ENCODE data around the gene LAMP5.

LAMP5 gene

GRCh38 chr20:9534025-9534424, 19.6 kb downstream of the LAMP5 start:
- no peak for DNase-seq (ENCODE audit: low spot score)

GRCh38 chr20:9535449-9535848, 21.1 kb downstream of the LAMP5 start:
- DNase-seq (ENCODE audit: low spot score) = no peak

- no peak for DNase-seq (ENCODE audit: low spot score)
Measured at GRCh38 chr20:9543214-9543613, 28.8 kb downstream of the LAMP5 start.

GRCh38 chr20:9550283-9550682, 35.9 kb downstream of the LAMP5 start:
- no peak for DNase-seq (ENCODE audit: low spot score)

GRCh38 chr20:9550871-9551270, 36.5 kb downstream of the LAMP5 start:
- DNase-seq (ENCODE audit: low spot score) = no peak

- DNase-seq (ENCODE audit: low spot score) = no peak
Measured at GRCh38 chr20:9551808-9552550, 37.6 kb downstream of the LAMP5 start.

GRCh38 chr20:9555781-9556180, 41.4 kb downstream of the LAMP5 start:
- no peak for DNase-seq (ENCODE audit: low spot score)

GRCh38 chr20:9557411-9557810, 43.0 kb downstream of the LAMP5 start:
- DNase-seq (ENCODE audit: low spot score) = no peak

GRCh38 chr20:9565910-9566550, 51.6 kb downstream of the LAMP5 start:
- DNase-seq (ENCODE audit: low spot score) = no peak

- no peak for DNase-seq (ENCODE audit: low spot score)
Measured at GRCh38 chr20:9566977-9567376, 52.6 kb downstream of the LAMP5 start.

- no peak for DNase-seq (ENCODE audit: low spot score)
Measured at GRCh38 chr20:9570612-9571011, 56.2 kb downstream of the LAMP5 start.

- no peak for DNase-seq (ENCODE audit: low spot score)
Measured at GRCh38 chr20:9571783-9572182, 57.4 kb downstream of the LAMP5 start.

- no peak for DNase-seq (ENCODE audit: low spot score)
Measured at GRCh38 chr20:9572670-9573069, 58.3 kb downstream of the LAMP5 start.

GRCh38 chr20:9573335-9574151, 59.2 kb downstream of the LAMP5 start:
- DNase-seq (ENCODE audit: low spot score) = no peak

- no peak for DNase-seq (ENCODE audit: low spot score)
Measured at GRCh38 chr20:9574181-9574580, 59.8 kb downstream of the LAMP5 start.

GRCh38 chr20:9574776-9575175, 60.4 kb downstream of the LAMP5 start:
- DNase-seq (ENCODE audit: low spot score) = no peak

- no peak for DNase-seq (ENCODE audit: low spot score)
Measured at GRCh38 chr20:9575836-9576235, 61.4 kb downstream of the LAMP5 start.

GRCh38 chr20:9576695-9577094, 62.3 kb downstream of the LAMP5 start:
- no peak for DNase-seq (ENCODE audit: low spot score)

GRCh38 chr20:9577397-9577796, 63.0 kb downstream of the LAMP5 start:
- no peak for DNase-seq (ENCODE audit: low spot score)

GRCh38 chr20:9578594-9578993, 64.2 kb downstream of the LAMP5 start:
- no peak for DNase-seq (ENCODE audit: low spot score)

Measured in CD4-positive, alpha-beta T cell treated with Interleukin-6 at 100 ng/mL for 8 hours (primary cell).